ENCODE data around the gene OGFOD3.

- TF ChIP-seq CTCF (conservative IDR thresholded peaks at IDR 0.05) = no peak
- TF ChIP-seq EZH2 (IDR thresholded peaks at IDR 0.05; ENCODE audit: low read depth) = no peak
Measured at GRCh38 chr17:82429824-82430223, 11.4 kb upstream of the OGFOD3 start.

Measured in PC-9 (cell line).